ENCODE measurements around the gene CALCOCO2. TPM values are rescaled to one million over a fixed set of nuclear protein-coding genes. Genes with fewer than 3 reads are reported as not detected.

The CALCOCO2 gene, protein sequence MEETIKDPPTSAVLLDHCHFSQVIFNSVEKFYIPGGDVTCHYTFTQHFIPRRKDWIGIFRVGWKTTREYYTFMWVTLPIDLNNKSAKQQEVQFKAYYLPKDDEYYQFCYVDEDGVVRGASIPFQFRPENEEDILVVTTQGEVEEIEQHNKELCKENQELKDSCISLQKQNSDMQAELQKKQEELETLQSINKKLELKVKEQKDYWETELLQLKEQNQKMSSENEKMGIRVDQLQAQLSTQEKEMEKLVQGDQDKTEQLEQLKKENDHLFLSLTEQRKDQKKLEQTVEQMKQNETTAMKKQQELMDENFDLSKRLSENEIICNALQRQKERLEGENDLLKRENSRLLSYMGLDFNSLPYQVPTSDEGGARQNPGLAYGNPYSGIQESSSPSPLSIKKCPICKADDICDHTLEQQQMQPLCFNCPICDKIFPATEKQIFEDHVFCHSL
- 61.8 and 64.3 TPM in 2 replicates for total RNA-seq

DNA sequence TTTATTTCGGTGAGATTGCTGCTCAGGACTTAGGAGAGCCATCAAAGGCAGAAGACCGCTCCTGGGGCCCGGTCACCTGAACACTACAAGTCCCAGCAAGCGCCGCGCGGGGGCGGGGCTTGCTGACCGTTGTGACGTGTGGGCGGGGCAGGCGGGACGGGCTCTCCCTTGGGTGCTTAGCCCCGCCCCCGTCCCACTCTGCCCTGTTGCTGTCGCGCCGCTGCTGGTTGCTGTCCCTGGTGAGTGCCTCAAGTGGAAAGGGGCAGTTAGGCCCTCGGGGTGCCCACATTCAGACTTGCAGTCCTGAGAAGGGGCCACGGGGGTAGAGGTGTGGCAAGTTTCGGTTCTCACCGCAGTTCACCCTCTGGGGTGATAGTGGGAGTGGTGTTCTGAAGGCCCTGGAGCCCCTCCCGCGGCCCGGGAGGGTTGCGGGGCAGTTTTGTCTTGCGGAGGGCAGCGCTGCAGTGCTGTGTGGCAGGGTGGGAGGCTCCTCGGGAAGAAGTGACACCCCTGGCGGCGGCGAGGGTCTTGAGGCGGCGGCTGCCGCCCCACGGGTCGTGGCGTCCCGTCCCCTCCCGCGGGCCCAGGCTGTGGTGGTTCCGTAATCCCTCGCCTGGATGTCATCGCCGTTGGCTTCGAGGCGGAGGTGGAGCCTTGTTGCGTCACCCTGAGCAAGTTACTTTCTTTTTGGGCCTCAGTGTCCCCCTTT lies at the start of gene CALCOCO2:
Gene CALCOCO2, plus strand, starts transcription at position 196 of the 709 bp plus-strand sequence. CDS start 10,673 bp downstream, outside the sequence.

DNA sequence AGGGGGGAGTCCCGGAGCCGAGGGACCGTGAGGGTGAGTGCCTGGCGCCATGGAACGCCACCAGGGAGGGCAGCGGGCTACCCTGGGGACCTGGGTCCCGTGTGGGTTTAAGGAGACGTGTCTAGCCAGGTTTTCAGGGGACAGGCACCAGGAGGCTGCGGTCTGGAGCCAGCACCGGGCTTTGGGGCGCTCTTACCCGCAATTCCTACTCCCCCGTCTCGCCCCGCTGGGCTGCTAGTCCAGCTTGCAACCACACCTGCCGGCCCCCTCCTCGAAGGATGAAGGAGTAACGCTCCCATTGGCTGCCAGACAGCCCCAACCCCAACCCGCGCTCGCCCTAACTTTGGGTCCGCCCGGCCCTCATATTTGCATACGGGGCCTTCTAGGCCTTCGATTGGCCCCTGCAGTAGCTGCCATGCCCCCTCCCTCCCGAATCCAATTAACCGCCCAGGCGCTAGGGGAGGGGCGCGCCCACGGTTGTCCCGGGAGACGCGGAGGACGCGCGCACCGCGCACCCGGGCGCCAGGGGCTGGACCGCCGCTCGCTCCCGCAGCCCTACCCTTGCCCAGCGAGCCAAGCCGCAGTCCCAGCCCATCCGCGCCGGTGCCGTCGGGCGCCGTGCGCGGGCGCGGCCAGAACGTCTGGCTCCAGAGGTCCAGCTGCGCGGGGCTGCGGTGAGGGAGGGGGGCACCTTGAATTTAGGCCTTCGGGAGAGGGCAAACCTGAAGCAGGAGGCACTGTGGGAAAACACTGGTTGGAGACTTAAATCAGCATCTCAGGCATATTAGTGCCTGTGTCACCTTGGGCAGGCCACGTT lies 13.9 kb upstream of the CALCOCO2 start, which contains the start of gene TTLL6:
Gene TTLL6, minus strand, starts transcription at position 456 of the 817 bp plus-strand sequence. Its CDS starts 157 bp downstream, at position 299.

DNA sequence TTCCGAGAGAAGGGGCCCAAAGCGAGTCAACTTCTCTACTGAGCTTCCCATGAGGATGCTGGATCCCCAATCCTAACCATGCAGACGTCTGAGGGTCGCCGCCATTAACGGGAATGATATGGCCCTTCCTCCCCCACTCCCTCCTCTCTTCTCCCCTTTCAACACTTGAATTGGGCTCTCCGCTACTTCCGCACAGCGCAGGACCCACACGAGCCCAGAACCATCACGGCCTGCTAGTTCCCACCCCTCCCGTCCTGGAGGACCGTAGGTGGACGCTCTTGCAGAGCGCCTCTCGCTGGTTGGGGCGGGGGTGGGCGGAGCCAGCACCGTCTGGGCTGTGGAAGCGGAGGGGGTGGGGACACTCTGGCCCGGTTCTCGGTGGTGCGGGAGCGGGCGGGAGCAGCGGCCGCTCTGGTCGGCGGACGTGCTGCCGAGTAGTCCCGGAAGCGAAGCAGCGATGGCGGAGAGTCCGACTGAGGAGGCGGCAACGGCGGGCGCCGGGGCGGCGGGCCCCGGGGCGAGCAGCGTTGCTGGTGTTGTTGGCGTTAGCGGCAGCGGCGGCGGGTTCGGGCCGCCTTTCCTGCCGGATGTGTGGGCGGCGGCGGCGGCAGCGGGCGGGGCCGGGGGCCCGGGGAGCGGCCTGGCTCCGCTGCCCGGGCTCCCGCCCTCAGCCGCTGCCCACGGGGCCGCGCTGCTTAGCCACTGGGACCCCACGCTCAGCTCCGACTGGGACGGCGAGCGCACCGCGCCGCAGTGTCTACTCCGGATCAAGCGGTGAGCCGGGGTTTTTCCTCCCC lies 77.4 kb downstream of the CALCOCO2 start, which contains the start of gene UBE2Z:
Gene UBE2Z, plus strand, starts transcription at position 361 of the 797 bp plus-strand sequence. Its CDS starts 97 bp downstream, at position 458.

Small RNAs within 50 kb of the gene (small RNA-seq; reads per million reads assigned to genes)
- gene AC068531.1: not detected
- not detected for gene RF00263

Other genes with a start within 250 kb of the CALCOCO2 start
- gene HOXB3, start 240.8 kb upstream of the CALCOCO2 start, total RNA-seq: 5.1 and 9.8 TPM in 2 replicates
- 0.39 and 0.73 TPM in 2 replicates for gene HOXB5, start 237.3 kb upstream of the CALCOCO2 start, total RNA-seq
- gene HOXB6, start 226.0 kb upstream of the CALCOCO2 start, total RNA-seq: 8.8 and 11.0 TPM in 2 replicates
- gene HOXB7, start 220.0 kb upstream of the CALCOCO2 start, total RNA-seq: 3.5 and 4.0 TPM in 2 replicates
- 0.20 and 1.5 TPM in 2 replicates for gene HOXB8, start 215.7 kb upstream of the CALCOCO2 start, total RNA-seq
- gene HOXB9, start 204.7 kb upstream of the CALCOCO2 start, total RNA-seq: 0.37 TPM in 1 of 2 replicates, not detected in the other
- not detected in 2 replicates for gene PRAC1, start 108.5 kb upstream of the CALCOCO2 start, total RNA-seq
- not detected in 2 replicates for gene PRAC2, start 107.8 kb upstream of the CALCOCO2 start, total RNA-seq
- under 0.01 TPM in 1 of 2 replicates, not detected in the other for gene HOXB13, start 102.3 kb upstream of the CALCOCO2 start, total RNA-seq
- not detected in 2 replicates for gene TTLL6, start 13.8 kb upstream of the CALCOCO2 start, total RNA-seq
- gene ATP5MC1, start 61.8 kb downstream of the CALCOCO2 start, total RNA-seq: 61.7 and 82.3 TPM in 2 replicates
- gene UBE2Z, start 77.4 kb downstream of the CALCOCO2 start, total RNA-seq: 85.2 and 90.5 TPM in 2 replicates
- gene SNF8, start 113.8 kb downstream of the CALCOCO2 start, total RNA-seq: 53.8 and 60.3 TPM in 2 replicates
- gene GIP, start 137.6 kb downstream of the CALCOCO2 start, total RNA-seq: not detected in 2 replicates
- under 0.01 and 0.98 TPM in 2 replicates for gene IGF2BP1, start 166.3 kb downstream of the CALCOCO2 start, total RNA-seq

Data from subcutaneous preadipocyte (primary cell).